Astrocyte (in vitro differentiated cells and primary cell): Measurements from ENCODE around the gene SCLY.

Experiments used
- EZH2 ChIP-seq: IDR thresholded peaks from 2 replicates; pipeline ENCODE4 v1.6.1; 2012; ENCODE audit warnings: mild to moderate bottlenecking, low read length, inconsistent platforms; ENCODE audit not compliant: insufficient read depth
- TF ChIP-seq, protein P1 (sequence below): IDR thresholded peaks from 2 replicates; pipeline ENCODE4 v1.5.1; 2011; ENCODE audit warnings: low read depth, mild to moderate bottlenecking, inconsistent platforms, low read length, moderate library complexity; ENCODE audit not compliant: insufficient read depth

DNA sequence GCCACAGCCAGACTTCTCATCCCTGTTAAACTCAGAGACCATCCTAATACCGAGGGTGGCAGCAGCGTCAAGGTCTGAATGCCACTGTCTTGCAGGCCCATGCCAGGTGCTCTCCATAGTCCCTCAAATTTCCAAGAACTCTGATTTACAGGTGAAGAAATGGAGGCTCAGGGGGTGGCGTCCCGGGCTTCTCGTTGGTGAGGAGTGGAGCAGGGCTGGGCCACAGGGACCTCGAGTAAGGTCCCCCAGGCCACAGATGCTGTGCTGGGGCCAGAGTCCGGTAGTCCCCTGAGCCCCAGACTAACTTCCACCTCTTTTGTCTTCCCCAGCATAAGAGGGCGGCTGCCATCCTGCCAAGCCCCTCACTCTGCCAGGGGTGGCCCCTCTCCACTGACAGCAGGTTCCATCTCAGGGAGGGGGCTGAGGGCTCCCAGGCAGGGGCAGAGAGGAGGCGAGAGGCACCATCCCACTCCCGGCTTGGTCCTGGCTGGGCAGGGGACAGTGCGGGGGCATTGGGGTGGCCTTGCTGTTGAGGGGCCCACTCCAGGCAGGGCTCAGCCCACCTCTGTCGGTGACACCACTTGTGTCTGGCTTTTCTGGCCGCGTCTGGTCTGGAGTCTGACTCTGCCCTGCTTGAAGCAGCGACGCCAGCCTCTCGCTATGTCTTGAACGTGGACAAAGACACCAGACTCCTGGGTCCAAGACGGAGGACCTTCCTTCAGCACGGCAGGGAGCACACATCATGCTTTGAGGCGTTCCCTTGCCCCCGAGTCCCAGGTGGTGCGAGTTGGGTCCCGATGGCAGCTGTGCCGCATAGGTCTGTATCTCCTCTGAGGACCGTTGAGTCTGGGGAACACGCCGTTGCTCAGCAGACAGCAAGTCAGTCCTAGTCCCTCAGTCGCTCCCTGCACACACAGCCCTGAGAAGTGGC, 61.8 kb downstream of the SCLY start:
- TF ChIP-seq, protein P1, sequence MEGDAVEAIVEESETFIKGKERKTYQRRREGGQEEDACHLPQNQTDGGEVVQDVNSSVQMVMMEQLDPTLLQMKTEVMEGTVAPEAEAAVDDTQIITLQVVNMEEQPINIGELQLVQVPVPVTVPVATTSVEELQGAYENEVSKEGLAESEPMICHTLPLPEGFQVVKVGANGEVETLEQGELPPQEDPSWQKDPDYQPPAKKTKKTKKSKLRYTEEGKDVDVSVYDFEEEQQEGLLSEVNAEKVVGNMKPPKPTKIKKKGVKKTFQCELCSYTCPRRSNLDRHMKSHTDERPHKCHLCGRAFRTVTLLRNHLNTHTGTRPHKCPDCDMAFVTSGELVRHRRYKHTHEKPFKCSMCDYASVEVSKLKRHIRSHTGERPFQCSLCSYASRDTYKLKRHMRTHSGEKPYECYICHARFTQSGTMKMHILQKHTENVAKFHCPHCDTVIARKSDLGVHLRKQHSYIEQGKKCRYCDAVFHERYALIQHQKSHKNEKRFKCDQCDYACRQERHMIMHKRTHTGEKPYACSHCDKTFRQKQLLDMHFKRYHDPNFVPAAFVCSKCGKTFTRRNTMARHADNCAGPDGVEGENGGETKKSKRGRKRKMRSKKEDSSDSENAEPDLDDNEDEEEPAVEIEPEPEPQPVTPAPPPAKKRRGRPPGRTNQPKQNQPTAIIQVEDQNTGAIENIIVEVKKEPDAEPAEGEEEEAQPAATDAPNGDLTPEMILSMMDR = no peak
- TF ChIP-seq EZH2 = no peak
